Spleen (tissue), 11 donors: Measurements from ENCODE around the gene ONECUT3. TPM values are rescaled to one million over a fixed set of nuclear protein-coding genes. Genes with fewer than 3 reads are reported as not detected.

Experiments
- DNase-seq: peaks from one replicate; pipeline ENCODE4 v3.0.0-alpha.2; 2020
- H3K27ac ChIP-seq, 8 donors: fragments of 200-600 bp; sonication (generic) in 7 of 8; 1 replicate in 4 of 8; 2 replicates in 4 of 8; pipeline versions ENCODE4 v1.5.0 to v1.8.0; 2016 to 2021; ENCODE audit warnings: inconsistent platforms in 4 of 8, mild to moderate bottlenecking in 4 of 8, moderate library complexity in 1 of 8
- H3K27me3 ChIP-seq, 7 donors: fragments of 200-600 bp; sonication (generic) in 6 of 7; replicated peaks in 1 of 7; 1 replicate in 4 of 7; 2 replicates in 3 of 7; pipeline versions ENCODE4 v1.5.0 to v1.8.0; 2016 to 2021; ENCODE audit warnings: inconsistent platforms in 3 of 7, mild to moderate bottlenecking in 1 of 7
- H3K36me3 ChIP-seq, 6 donors: fragments of 200-600 bp; sonication (generic) in 5 of 6; 1 replicate in 4 of 6; 2 replicates in 2 of 6; pipeline versions ENCODE4 v1.5.0 to v1.8.0; 2016 to 2021; ENCODE audit warnings: inconsistent platforms in 2 of 6
- H3K4me1 ChIP-seq, 6 donors: fragments of 200-600 bp; sonication (generic) in 5 of 6; 1 replicate in 3 of 6; 2 replicates in 3 of 6; pipeline versions ENCODE4 v1.5.0 to v1.8.0; 2016 to 2021; ENCODE audit warnings: inconsistent platforms in 3 of 6
- H3K4me3 ChIP-seq, 8 donors: fragments of 200-600 bp; sonication (generic) in 7 of 8; 1 replicate in 4 of 8; 2 replicates in 4 of 8; pipeline versions ENCODE4 v1.5.0 to v1.8.0; 2016 to 2021; ENCODE audit warnings: inconsistent platforms in 4 of 8, mild to moderate bottlenecking in 4 of 8, moderate library complexity in 2 of 8
- H3K9me3 ChIP-seq, 8 donors: fragments of 200-600 bp; sonication (generic) in 7 of 8; 1 replicate in 4 of 8; 2 replicates in 4 of 8; pipeline versions ENCODE4 v1.5.0 to v1.8.0; 2016 to 2021; ENCODE audit warnings: inconsistent platforms in 4 of 8
- POLR2A ChIP-seq, 3 donors: fragments of 450-650 bp; IDR thresholded peaks; one replicate each; pipeline ENCODE4 v1.5.1; 2017; ENCODE audit warnings: antibody characterized with exemption in 3 of 3, mild to moderate bottlenecking in 1 of 3
- POLR2AphosphoS5 ChIP-seq, 3 donors: sonication (generic); formaldehyde crosslinking; IDR thresholded peaks; one replicate each; pipeline ENCODE4 v1.5.1; 2017; ENCODE audit warnings: antibody characterized with exemption in 3 of 3
- WGBS, 5 donors: extraction: QIAGEN DNeasy Blood & Tissue Kit in 3 of 5; methylation state at CpG; one replicate each; pipeline versions ENCODE4 v1.1.5 to v1.1.7; 2013 to 2018; 5-methylcytosine and 5-hydroxymethylcytosine counted together
- intact Hi-C: fragments of 100-400 bp; cut with DNase I; formaldehyde crosslinking; loops from one replicate; pipeline ENCODE4 v1.15.0; 2023; ENCODE audit warnings: low total_unique reads
- polyA plus RNA-seq, 3 donors: library from polyadenylated mRNA; stranded (reverse); fragments of 200-250 nt; gene quantifications; one replicate each; pipeline ENCODE4 v1.2.1, GENCODE V29; 2013
- total RNA-seq, 7 donors: library from RNA; depleted of rRNA in 3 of 7; stranded (reverse); fragments of >200 nt in 3 of 7; fragmentation: NEBNext Ultra II Directional in 4 of 7; extraction: Animal tissue kit (Norgen Biotek cat#: 25700) in 4 of 7; gene quantifications; one replicate each; pipeline versions ENCODE4 v1.1.0 to v1.2.1, GENCODE V29; 2016 to 2021
- TF ChIP-seq, protein P1 (sequence below), 11 experiments: fragments of 200-600 bp in 7 of 11; fragments of 450-650 bp in 4 of 11; sonication (generic) in 4 of 11; IDR thresholded peaks in 8 of 11; conservative IDR thresholded peaks in 3 of 11; 1 replicate in 7 of 11; 2 replicates in 4 of 11; pipeline versions ENCODE4 v1.4.0 to v1.8.0; 2016 to 2021; ENCODE audit warnings: antibody characterized with exemption in 11 of 11, inconsistent platforms in 4 of 11, mild to moderate bottlenecking in 1 of 11
- donor health status: healthy with polysubstance abuse.
- donor health status: DM: no; HTN: no; CAD: no; lungs with moderate emphysema.
- donor health status: DM: no; HTN: no; CAD: no.
- donor health status: Bipolar disorder and iron deficiency.
- donor health status: healthy.
- donor health status: DM: no; HTN: no; CAD: no.
- donor health status: DM: yes; HTN: yes; CAD: no.

Gene ONECUT3
- total and polyA plus RNA-seq, 10 donors: not detected

DNA sequence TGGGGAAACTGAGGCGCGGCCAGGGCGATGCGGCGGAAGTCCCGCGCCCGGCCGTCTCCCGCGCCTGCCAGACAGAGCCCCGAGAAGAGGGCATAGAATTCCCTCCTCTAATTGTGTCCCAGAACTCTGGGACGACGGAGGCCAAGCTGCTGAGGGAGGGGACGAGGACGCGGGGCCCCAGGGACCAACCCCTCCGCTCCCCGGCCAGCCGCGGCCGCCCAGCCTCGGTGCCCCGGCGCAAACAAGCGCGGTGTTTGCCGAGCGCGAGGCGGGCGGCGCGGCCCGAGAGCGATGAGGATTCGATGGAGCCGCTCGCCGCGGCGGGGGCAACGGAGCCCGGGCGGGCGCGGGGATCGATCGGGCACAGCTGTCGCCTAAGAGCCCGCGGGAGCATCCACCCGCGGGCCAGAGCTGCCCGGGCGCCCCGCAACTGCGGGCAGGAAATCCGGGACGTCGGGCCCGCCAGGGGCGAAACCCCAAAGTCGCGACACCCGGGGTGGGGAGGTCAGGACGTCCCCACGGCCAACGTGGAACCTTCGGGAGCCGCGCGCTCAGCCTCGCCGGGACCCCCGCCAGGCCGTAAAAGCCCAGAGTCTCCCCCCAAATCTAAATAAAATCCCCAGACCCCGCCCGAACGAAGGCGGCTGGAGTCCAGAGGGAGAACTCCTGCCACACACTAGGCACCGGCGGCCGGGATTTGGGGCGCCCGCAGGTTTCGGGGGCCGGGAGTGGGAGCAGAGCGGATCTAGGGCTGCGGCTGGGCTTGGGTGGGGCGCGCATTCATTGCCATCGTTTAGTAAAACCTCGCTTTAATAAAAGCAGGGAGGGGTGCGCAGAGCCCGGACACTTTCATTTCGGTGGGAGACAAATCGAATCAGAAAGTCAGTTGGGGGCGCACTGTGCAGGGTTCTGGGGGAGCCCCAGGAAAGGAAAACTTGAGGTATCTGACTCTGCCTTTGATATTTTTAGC lies 3.6 kb upstream of the ONECUT3 start:
- H3K9me3 ChIP-seq: no peaks in the 10 kb centered on the region
- peak overlapping the region in 2 of 8 donors; percentile 15 to 59 for H3K4me3 ChIP-seq
- H3K27ac ChIP-seq: no peak overlapping the region
- DNase-seq: no peak
- peaks cover 39 to 96% (median 83%) of the 10 kb centered on the region in 7 donors for H3K27me3 ChIP-seq
- H3K4me1 ChIP-seq: peaks cover 19 to 79% (median 41%) of the 10 kb centered on the region in 6 donors
- H3K36me3 ChIP-seq: no peaks in the 10 kb centered on the region
- 2 to 9% (median 4%) methylated on average over 45 to 99 of the region's 99 CpGs for WGBS, 5 donors
- intact Hi-C loops: no loop called here
- TF ChIP-seq, protein P1, sequence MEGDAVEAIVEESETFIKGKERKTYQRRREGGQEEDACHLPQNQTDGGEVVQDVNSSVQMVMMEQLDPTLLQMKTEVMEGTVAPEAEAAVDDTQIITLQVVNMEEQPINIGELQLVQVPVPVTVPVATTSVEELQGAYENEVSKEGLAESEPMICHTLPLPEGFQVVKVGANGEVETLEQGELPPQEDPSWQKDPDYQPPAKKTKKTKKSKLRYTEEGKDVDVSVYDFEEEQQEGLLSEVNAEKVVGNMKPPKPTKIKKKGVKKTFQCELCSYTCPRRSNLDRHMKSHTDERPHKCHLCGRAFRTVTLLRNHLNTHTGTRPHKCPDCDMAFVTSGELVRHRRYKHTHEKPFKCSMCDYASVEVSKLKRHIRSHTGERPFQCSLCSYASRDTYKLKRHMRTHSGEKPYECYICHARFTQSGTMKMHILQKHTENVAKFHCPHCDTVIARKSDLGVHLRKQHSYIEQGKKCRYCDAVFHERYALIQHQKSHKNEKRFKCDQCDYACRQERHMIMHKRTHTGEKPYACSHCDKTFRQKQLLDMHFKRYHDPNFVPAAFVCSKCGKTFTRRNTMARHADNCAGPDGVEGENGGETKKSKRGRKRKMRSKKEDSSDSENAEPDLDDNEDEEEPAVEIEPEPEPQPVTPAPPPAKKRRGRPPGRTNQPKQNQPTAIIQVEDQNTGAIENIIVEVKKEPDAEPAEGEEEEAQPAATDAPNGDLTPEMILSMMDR (IDR thresholded peaks at IDR 0.05 in 8 of 11, conservative IDR thresholded peaks at IDR 0.05 in 3 of 11): no peak
- no peak for TF ChIP-seq POLR2AphosphoS5 (IDR thresholded peaks at IDR 0.05)
- TF ChIP-seq POLR2A (IDR thresholded peaks at IDR 0.05): no peak

DNA sequence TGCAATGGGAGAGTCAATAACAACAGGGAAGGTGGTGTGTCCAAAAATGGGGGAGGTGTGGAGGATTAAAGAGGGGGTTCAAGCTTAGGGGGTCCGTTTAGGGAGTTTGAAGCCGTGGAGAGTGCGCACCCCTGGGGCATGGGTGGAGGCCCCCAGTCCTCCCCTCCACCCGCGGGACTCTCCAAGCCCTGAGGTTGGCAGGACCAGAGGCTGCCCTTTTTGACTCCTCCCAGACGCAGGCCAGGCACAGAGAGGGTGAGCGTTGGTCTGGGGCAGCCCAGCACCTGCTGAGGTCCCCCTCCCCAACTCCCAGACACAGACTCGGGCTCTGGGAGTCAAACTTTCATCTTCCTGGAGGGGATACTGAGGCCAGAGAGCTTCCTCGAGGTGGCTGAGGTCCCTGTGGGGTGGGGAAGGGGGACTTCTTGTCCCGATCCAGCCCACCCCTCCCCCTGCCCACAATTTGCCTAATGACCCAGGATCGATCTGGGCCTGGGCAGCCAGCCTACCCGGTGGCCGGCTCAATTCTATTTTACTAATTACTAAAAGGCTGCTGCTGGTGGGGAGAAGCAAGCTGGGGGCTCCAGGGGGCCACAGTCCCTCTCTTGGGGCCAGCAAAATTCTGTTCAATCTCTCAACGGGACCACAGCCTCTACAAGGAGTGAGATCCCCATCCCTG lies 2.8 kb upstream of the ONECUT3 start:
- H3K27ac ChIP-seq: no peak overlapping the region
- no peak for DNase-seq
- no peak overlapping the region for H3K4me3 ChIP-seq
- intact Hi-C loops: no loop called here
- peaks cover 40 to 96% (median 83%) of the 10 kb centered on the region in 7 donors for H3K27me3 ChIP-seq
- no peaks in the 10 kb centered on the region for H3K9me3 ChIP-seq
- WGBS, 5 donors: 3 to 9% (median 4%) methylated on average over 9 to 14 of the region's 14 CpGs
- TF ChIP-seq POLR2AphosphoS5 (IDR thresholded peaks at IDR 0.05): no peak
- TF ChIP-seq, protein P1 (IDR thresholded peaks at IDR 0.05 in 8 of 11, conservative IDR thresholded peaks at IDR 0.05 in 3 of 11): no peak
- TF ChIP-seq POLR2A (IDR thresholded peaks at IDR 0.05): no peak
- peaks cover 19 to 81% (median 48%) of the 10 kb centered on the region in 6 donors for H3K4me1 ChIP-seq
- no peaks in the 10 kb centered on the region for H3K36me3 ChIP-seq

- intact Hi-C loops: no loop called here
- Histone ChIP-seq H3K36me3 (no peaks in the 10 kb centered on the region), H3K27ac (no peak overlapping the region), H3K4me3 (no peak overlapping the region), H3K27me3 (peaks cover 45 to 96% (median 89%) of the 10 kb centered on the region in 7 donors), H3K4me1 (peaks cover 19 to 87% (median 57%) of the 10 kb centered on the region in 6 donors), H3K9me3 (no peaks in the 10 kb centered on the region)
- WGBS, 5 donors: 6 to 12% (median 10%) methylated on average over 16 of the region's 16 CpGs
- no peak for DNase-seq
- TF ChIP-seq POLR2AphosphoS5 (IDR thresholded peaks at IDR 0.05) (no peak), POLR2A (IDR thresholded peaks at IDR 0.05) (no peak)
- TF ChIP-seq, protein P1 (IDR thresholded peaks at IDR 0.05 in 8 of 11, conservative IDR thresholded peaks at IDR 0.05 in 3 of 11): no peak
Observed at GRCh38 chr19:1751367-1752008, 1.8 kb upstream of the ONECUT3 start.
